H4 (cell line): Measurements from ENCODE around the gene EEPD1. TPM values are rescaled to one million over a fixed set of nuclear protein-coding genes. Genes with fewer than 3 reads are reported as not detected.

Source experiments
- DNase-seq: peaks from one replicate; pipeline ENCODE4 v3.0.0-alpha.2; 2015; ENCODE audit warnings: low spot score
- total RNA-seq: library from RNA; depleted of rRNA; stranded (reverse); fragments of >200 nt; shearing (Covaris generic); gene quantifications from 2 replicates; pipeline ENCODE4 v1.2.3, GENCODE V29; 2014

Gene EEPD1
- total RNA-seq, 1 experiment from 2014 or later: 9.4 TPM

GRCh38 chr7:36299223-36299774 lies 146.2 kb downstream of the EEPD1 start:
- no peak for DNase-seq

- peak; percentile 63 for DNase-seq
These were observed 146.8 kb downstream of the EEPD1 start for GRCh38 chr7:36299823-36300341.

GRCh38 chr7:36300696-36301350 lies 147.8 kb downstream of the EEPD1 start:
- no peak for DNase-seq

- peak; percentile 88 for DNase-seq
These were observed 149.1 kb downstream of the EEPD1 start for GRCh38 chr7:36301914-36302771.

GRCh38 chr7:36303202-36304098 lies 150.4 kb downstream of the EEPD1 start:
- DNase-seq: peak; percentile 100

GRCh38 chr7:36304099-36304425 lies 151.0 kb downstream of the EEPD1 start:
- DNase-seq: no peak

- peak; percentile 19 for DNase-seq
These were observed 152.2 kb downstream of the EEPD1 start for GRCh38 chr7:36305226-36305625.

GRCh38 chr7:36305648-36306047 lies 152.6 kb downstream of the EEPD1 start:
- DNase-seq: no peak

- DNase-seq: no peak
These were observed 153.2 kb downstream of the EEPD1 start for GRCh38 chr7:36306222-36306621.

- DNase-seq: no peak
These were observed 153.7 kb downstream of the EEPD1 start for GRCh38 chr7:36306722-36307121.

GRCh38 chr7:36308031-36308430 lies 155.0 kb downstream of the EEPD1 start:
- peak; percentile 41 for DNase-seq

- DNase-seq: no peak
These were observed 156.2 kb downstream of the EEPD1 start for GRCh38 chr7:36309301-36309700.

GRCh38 chr7:36309716-36310115 lies 156.7 kb downstream of the EEPD1 start:
- DNase-seq: no peak

- no peak for DNase-seq
These were observed 157.8 kb downstream of the EEPD1 start for GRCh38 chr7:36310897-36311296.

GRCh38 chr7:36311539-36311938 lies 158.5 kb downstream of the EEPD1 start:
- no peak for DNase-seq

- DNase-seq: peak; percentile 60
These were observed 159.2 kb downstream of the EEPD1 start for GRCh38 chr7:36312064-36312914.

GRCh38 chr7:36312915-36313334 lies 159.9 kb downstream of the EEPD1 start:
- DNase-seq: no peak

- DNase-seq: no peak
These were observed 160.6 kb downstream of the EEPD1 start for GRCh38 chr7:36313607-36314006.

GRCh38 chr7:36314491-36314890 lies 161.4 kb downstream of the EEPD1 start:
- no peak for DNase-seq

- peak; percentile 61 for DNase-seq
These were observed 162.4 kb downstream of the EEPD1 start for GRCh38 chr7:36315309-36315944.
